Activated CD4-positive, alpha-beta T cell treated with anti-CD3 and anti-CD28 coated beads for 4 hours (primary cell): ENCODE measurements around the gene MT1G.
A peak's percentile ranks its signal among the peaks of the same experiment; 100 is the strongest.
"Not testable (repeated sequence)": the region's sequence is repeated elsewhere in the genome, so short reads cannot be mapped to it uniquely, and the experiment has no call there.

Experiments used
- DNase-seq, 2 donors: peaks; one replicate each; pipeline ENCODE4 v3.0.0-alpha.2; 2020

MT1G gene

DNA sequence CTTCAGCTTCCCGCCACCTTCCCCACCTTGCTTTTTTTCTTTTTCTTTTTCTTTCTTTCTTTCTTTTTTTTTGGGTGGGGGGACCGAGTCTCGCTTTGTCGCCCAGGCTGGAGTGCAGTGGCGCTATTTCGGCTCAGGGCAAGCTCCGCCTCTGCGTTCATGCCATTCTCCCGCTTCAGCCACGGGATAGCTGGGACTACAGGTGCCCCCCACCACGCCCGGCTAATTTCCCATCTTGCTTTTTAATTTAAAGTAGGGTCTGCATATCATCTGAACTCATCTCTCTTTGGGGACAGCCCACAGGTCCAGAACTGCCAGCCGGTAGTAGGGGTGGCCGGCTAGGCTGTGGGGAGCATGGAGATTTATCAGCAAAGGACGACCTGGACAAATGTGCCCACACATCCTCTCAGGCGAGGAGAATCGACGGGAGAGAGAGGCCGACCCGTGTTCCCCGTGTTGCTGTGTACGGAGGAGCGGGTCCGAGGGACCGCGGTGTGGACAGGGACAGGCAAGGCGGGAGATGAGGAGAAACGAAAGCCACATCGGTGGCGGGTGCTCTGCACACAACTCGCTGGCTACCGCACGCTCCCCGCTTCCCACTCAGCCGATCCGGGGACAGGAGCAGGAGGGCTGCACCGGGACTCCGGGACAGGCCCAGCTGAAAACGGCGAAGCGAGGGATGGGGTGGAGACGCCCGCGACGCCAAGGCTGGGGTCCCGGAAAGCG is 33.0 kb downstream of the MT1G start:
- DNase-seq: no peak

DNA sequence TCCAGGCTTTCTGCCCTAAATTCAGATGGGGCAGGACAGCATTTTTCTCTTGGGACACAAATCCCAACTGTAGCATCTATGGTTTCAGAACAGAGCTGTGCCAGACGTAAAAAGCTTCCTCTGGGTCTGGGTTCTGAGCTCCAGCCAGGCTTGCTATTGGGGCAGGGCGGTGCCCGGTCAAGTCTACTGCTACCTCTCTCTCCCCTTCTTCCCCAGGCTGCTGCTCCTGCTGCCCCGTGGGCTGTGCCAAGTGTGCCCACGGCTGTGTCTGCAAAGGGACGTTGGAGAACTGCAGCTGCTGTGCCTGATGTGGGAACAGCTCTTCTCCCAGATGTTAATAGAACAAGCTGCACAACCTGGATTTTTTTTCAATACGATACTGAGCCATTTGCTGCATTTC is 34.3 kb downstream of the MT1G start:
- no peak for DNase-seq

DNA sequence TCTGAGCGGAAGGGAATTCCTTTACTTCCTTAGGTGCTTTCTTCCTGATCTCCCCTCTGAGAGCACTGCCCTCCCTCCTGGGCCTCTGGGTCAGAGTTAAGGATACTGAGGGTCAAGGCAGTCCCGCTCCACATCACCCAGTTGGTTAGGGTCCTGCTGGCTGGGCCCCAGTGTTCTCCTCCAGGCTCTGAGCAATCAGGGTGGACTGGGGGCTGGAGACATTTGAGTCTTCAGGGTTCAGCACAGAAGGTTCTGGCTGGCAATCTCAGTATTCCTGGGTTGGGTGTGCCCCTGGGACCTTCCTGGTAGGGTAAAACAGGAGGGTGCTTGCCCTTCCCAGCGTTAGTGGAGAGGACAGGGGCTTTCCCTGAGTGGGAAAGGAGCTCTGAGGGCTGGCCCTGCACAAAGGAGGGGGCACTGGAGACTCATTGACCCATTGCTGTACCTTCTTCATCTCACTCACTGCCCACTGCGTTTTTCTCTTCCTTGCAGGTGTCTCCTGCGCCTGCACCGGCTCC is 35.0 kb downstream of the MT1G start:
- DNase-seq: no peak

DNA sequence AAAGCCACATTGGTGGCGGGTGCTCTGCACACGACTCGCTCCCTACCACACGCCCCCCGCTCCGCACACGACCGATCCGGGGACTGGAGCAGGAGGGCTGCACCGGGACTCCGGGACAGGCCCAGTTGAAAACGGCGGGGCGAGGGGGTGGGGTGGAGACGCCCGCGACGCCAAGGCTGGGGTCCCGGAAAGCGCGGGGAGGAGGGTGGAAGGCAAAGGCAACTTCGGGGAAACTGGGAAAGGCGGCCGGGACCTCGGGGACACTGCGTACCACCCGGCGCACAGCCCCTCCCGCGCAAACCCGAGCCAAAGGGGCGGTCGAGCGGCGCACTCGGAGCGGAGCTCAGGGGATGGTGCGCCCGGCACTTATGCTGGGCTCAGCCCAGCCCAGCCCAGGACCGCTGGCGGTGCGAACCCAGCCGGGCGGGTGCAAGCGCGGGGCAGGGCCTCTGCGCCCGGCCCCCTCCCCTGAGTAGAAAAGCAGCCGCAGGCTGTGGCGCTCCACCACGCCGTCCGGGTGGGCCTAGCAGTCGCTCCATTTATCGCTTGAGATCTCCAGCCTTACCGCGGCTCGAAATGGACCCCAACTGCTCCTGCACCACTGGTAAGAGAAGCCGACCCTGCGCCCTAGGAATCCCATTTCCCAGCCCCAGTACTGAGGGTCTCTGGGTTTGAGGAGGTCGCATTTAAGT is 35.6 kb downstream of the MT1G start, which contains the start of gene MT1M:
Gene MT1M, plus strand, starts transcription at position 504 of the 692 bp plus-strand sequence. Its CDS starts 73 bp downstream, at position 577.
- DNase-seq: no peak

DNA sequence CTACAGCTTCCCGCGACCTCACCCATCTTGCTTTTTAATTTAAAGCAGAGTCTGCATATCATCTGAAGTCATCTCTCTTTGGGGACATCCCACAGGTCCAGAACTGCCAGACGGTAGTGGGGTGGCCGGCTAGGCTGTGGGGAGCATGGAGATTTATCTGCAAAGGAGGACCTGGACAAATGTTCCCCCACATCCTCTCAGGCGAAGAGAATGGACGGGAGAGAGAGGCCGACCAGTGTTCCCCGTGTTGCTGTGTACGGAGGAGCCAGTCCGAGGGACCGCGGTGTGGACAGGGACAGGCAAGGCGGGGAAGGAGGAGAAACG is 36.1 kb downstream of the MT1G start:
- no peak for DNase-seq

DNA sequence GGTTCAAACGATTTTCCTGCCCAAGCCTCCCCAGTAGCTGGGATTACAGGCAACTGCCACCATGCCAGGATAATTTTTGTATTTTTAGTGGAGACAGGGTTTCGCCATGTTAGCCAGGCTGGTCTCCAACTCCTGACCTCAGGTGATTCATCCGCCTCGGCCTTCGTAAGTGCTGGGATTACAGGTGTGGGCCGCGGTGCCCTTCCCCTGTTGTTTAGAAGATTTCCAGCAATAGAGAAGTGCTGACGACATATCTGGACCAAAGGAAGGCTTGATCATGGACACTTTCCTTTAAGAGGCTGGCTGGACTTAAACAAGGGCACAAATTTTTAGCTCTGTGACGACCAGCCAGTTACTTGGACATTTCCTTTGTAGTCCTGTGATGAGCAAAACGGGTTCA is 36.7 kb downstream of the MT1G start:
- DNase-seq: no peak

DNA sequence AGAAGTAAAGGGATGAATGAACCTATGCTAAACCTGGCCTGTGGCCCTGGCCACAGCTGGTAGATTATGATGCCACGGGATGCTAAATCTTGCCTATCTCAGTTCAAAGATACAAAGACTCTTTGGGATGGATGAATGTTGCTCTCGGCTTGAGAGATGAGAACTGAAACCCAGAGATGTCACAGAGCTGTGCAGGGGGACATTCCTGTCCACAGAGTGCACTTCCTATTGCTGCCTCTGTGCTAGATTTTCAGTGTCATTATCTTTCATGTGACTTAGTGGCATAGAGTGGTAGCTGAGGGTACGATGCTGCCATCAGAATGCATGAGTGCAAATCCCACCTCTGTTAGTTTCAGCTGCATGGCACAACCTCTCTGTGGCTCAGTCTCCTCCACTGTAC is 37.7 kb downstream of the MT1G start:
- no peak for DNase-seq

DNA sequence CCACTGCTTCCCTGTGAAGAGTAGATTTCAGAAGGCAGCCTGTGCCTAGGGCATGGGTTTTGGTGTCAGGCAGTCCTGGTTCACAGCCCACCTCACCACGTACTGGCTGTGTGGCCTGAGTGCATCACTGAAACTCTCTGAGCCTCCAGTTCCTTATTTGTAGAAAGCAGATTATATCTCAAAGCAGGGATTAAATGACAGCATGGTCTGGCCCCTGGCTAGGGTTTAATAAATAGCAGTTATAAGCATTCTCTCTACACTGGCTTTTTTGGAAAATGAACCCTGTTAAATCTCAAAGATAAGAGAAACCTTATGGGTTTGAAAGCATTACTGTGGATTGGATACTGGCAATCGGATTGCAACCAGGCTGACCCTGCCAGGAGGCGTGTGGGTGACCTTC is 38.3 kb downstream of the MT1G start:
- DNase-seq: no peak

DNA sequence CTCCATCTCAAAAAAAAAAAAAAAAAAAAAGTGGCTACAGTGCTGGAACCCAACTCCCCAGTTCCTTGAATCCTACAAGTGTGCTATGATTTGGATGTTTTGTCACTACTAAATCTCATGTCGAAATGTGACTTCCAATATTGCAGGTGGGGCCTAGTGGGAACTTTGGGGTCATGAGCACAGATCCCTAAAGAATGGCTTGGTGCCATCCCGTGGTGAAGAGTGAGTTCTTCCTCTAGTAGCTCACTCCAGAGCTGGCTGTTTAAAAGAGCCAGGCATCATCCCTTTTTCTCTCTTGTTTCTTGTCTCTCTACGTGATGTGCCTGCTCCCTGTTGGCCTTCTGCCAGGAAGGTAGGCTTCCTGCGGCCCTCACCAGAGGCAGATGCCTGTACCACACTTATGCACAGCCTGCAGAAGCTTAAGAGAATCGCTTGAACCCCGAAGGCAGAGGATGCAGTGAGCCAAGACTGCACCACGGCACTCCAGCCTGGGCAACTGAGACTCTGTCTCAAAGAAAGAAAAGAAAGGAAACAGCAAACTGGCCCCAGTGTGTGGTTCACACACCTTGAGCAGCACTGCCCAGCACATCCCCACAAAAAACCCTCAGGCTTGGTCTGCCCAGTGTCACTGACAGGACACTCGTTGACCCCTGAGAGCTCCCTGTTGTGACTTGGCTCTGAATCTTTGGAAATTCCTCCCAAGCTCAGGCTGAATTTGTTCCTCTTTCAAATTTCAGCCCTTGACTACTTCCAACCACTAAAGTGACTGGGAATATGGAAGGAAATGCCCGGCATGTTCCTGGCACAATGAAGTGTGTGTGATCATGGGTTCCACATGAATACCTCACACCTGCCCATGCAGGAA is 39.1 kb downstream of the MT1G start:
- no peak for DNase-seq

DNA sequence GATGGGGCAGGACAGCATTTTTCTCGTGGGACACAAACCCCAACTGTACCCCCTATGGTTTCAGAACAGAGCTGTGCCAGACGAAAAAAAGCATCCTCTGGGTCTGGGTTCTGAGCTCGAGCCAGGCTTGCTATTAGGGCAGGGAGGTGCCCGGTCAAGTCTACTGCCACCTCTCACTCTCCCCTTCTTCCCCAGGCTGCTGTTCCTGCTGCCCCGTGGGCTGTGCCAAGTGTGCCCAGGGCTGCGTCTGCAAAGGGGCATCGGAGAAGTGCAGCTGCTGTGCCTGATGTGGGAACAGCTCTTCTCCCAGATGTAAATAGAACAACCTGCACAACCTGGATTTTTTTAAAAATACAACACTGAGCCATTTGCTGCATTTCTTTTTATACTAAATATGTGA is 41.2 kb downstream of the MT1G start:
- DNase-seq: no peak

DNA sequence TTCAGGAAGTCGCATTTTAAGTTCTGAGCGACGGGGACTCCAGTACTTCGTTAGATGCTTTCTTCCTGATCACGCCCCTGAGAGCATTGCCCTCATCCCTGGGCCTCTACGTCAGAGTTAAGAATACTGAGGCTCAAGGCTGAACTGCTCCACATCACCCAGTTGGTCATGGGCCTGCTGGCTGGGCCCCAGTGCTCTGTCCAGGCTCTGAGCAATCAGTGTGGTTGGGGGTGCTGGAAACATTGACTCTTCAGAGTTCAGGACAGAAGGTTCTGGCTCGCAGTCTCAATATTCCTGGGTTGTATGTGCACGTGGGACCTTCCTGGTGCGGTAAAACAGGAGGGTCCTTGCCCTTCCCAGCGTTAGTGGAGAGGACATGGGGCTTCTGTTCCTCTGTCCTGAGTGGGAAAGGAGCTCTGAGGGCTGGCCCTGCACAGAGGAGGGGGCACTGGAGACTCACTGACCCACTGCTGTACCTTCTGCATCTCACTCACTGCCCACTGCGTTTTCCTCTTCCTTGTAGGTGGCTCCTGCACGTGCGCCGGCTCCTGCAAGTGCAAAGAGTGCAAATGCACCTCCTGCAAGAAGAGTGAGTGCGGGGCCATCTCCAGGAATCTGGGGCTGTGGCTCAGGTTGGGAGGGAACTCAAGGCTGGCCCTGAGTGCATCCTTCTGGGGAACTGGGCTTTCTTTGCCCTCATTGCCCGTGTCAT is 41.8 kb downstream of the MT1G start:
- DNase-seq: no peak

DNA sequence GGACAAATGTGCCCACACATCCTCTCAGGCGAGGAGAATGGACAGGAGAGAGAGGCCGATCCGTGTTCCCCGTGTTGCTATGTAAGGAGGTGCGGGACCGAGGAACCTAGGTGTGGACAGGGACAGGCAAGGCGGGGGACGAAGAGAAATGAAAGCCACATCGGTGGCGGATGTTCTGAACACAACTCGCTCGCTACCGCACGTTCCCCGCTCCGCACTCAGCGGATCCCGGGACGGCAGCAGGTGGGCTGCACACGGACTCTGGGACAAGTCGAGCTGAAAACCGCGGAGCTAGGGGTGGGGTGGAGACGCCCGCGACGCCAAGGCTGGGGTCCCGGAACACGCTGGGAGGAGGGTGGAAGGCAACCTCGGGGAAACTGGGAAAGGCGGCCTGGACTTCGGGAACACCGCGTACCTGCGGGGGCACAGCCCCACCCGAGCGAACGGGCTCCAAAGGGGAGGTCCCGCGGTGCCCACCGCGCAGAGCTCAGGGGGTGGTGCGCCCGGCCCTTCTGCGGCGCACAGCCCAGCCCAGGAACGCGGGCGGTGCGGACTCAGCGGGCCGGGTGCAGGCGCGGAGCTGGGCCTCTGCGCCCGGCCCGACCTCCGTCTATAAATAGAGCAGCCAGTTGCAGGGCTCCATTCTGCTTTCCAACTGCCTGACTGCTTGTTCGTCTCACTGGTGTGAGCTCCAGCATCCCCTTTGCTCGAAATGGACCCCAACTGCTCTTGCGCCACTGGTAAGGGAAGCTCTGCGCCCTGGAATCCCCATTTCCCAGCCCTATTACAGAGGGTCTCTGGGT is 42.5 kb downstream of the MT1G start, which contains the start of gene MT1E:
Gene MT1E, plus strand, starts transcription at position 642 of the 803 bp plus-strand sequence. Its CDS starts 71 bp downstream, at position 713.
- DNase-seq: peak in 1 of 2 donors; percentile 24

DNA sequence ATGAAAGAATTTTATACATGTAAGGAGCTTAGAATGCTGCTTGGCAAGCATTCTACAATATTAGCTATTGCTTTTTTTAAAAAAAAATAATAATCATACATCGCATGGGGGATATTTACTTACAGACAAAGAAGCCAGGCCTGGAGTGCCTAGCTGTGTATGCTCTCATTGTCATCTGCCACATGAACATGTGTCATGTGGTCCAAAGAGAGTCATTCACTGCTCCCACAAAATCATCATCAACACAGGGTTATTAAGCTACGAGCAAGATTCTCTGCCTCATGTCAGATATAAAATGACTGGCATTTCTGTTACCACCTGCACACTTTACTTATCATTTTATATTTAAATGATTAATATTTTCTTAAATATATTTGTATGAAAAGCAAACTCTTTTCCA is 44.2 kb downstream of the MT1G start:
- no peak for DNase-seq

DNA sequence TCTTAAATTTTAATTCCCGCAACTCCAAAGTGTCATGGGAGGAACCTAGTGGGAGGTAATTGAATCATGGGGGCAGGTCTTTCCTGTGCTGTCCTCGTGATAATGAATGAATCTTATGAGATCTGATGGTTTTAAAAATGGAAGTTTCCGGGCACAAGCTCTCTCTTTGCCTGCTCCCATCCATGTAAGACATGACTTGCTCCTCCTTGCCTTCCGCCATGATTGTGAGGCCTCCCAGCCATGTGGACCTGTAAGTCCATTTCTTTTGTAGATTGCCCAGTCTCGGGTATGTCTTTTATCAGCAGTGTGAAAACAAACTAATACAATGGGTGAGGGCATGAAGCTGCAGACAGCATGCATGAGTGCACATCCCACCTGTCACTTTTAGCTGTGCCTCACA is 44.7 kb downstream of the MT1G start:
- DNase-seq: not testable (repeated sequence)

DNA sequence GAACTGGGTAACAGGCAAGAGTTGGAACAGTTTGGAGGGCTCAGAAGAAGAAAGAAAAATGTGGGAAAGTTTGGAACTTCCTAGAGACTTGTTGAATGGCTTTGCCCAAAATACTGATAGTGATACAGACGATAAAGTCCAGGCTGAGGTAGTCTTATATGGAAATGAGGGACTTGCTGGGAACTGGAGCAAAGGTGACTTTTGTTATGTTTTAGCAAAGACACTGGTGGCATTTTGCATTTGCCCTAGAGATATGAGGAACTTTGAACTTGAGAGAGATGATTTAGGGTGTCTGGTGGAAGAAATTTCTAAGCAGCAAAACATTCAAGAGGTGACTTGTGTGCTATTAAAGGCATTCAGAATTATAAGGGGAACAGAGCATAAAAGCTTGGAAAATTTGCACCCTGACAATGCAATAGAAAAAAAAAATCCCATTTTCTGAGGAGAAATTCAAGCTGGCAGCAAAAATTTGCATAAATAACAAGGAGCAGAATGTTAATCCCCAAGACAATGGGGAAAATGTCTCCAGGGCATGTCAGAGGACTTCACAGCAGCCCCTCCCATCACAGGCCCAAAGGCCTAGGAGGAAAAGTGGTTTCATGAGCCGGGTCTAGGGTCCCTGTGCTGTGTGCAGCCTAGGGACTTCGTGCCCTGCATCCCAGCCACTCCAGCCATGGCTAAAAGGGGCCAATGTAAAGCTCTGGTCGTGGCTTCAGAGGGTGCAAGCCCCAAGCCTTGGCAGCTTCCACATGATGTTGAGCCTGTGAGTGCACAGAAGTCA is 46.0 kb downstream of the MT1G start:
- not testable (repeated sequence) for DNase-seq

DNA sequence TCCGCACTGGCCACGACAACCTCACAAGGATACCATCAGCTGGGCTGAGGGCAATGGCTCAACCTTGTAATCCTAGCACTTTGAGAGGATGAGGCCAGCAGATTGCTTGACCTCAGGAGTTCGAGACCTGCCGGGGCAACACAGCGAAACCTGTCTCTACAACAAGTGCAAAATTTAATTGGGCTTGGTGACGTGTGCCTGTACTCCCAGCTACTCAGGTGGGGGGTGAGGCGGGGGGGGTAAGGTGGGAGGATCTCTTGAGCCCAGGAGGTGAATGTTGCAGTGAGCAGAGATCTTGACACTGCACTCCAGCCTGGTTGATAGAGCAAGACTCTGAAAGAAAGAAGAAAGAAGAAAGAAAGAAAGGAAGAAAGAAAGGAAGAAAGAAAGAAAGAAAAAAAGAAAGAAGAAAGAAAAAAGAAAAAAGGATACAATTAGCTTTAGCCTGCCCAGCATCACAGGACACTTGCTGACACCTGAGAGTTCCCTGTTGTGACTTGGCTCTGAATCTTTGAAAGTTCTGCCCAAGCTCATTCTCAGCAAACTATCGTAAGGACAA is 47.4 kb downstream of the MT1G start:
- DNase-seq: no peak

DNA sequence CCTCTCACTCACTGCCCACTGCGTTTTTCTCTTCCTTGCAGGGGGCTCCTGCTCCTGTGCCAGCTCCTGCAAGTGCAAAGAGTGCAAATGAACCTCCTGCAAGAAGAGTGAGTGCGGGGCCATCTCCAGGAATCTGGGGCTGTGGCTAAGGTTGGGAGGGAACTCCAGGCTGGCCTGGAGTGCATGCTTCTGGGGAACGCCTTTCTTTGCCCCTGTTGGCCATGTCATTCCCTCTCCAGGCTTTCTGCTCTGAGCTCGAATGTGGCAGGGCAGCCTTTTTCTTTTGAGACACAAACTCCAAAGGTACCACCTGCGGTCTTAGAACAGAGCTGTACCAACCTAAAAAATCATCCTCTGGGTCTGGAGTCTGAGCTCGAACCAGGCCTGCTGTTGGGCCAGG is 49.7 kb downstream of the MT1G start:
- DNase-seq: no peak

DNA sequence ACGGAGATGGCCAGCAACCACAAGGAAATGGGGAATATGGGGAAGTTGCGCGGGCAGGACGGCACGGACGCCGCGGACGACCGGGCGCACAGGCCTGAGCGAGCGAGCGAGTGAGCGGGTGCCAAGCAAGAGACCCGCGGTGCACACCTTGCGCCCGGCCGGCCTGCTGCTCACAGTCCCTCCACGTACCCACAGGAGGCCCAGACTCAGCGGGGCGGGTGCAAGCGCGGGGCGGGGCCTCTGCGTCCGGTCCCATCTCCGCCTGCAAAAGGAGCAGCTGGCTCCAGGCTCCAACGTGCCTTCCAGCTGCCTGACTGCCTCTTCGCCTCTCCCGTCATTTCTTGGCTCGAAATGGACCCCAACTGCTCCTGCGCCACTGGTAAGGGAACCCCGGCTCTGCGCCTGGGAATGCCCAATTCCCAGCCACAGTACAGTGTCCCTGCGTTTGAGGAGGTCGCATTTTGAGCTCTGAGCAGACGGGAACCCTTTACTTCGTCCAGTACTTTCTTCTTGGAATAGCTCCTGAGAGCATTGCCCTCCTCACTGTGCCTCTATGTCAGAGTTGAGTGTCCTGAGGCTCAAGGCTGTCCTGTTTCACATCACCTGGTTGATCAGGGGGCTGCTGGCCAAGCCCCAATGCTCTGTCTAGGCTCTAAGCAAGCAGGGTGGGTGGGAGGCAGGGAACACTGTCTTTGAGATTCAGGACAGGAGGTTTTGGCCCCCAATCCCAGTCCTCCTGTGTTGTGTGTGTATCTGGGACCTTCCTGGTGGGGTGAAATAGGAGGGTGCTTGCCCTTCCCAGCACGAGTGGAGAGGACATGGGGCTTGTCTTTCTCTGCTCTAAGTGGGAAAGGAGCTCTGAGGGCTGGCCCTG is 50.4 kb downstream of the MT1G start:
- DNase-seq: no peak
